Measurements from ENCODE around the gene APOA5. TPM values are rescaled to one million over a fixed set of nuclear protein-coding genes. Genes with fewer than 3 reads are reported as not detected.

APOA5 gene
- total RNA-seq, 1 experiment from 2014 or later: 0.11 TPM

DNA sequence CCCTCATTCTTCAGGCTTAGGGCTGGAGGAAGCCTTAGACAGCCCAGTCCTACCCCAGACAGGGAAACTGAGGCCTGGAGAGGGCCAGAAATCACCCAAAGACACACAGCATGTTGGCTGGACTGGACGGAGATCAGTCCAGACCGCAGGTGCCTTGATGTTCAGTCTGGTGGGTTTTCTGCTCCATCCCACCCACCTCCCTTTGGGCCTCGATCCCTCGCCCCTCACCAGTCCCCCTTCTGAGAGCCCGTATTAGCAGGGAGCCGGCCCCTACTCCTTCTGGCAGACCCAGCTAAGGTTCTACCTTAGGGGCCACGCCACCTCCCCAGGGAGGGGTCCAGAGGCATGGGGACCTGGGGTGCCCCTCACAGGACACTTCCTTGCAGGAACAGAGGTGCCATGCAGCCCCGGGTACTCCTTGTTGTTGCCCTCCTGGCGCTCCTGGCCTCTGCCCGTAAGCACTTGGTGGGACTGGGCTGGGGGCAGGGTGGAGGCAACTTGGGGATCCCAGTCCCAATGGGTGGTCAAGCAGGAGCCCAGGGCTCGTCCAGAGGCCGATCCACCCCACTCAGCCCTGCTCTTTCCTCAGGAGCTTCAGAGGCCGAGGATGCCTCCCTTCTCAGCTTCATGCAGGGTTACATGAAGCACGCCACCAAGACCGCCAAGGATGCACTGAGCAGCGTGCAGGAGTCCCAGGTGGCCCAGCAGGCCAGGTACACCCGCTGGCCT lies 38.7 kb upstream of the APOA5 start:
- peaks cover 6 to 12% of the 10 kb centered on the region in 2 experiments for H3K4me1 Mint-ChIP-seq
- TF ChIP-seq, protein P1, sequence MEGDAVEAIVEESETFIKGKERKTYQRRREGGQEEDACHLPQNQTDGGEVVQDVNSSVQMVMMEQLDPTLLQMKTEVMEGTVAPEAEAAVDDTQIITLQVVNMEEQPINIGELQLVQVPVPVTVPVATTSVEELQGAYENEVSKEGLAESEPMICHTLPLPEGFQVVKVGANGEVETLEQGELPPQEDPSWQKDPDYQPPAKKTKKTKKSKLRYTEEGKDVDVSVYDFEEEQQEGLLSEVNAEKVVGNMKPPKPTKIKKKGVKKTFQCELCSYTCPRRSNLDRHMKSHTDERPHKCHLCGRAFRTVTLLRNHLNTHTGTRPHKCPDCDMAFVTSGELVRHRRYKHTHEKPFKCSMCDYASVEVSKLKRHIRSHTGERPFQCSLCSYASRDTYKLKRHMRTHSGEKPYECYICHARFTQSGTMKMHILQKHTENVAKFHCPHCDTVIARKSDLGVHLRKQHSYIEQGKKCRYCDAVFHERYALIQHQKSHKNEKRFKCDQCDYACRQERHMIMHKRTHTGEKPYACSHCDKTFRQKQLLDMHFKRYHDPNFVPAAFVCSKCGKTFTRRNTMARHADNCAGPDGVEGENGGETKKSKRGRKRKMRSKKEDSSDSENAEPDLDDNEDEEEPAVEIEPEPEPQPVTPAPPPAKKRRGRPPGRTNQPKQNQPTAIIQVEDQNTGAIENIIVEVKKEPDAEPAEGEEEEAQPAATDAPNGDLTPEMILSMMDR (conservative IDR thresholded peaks at IDR 0.05): no peak
- no peak overlapping the region for H3K4me2 ChIP-seq (ENCODE audit: insufficient read depth, insufficient read length, low read length)
- no peak overlapping the region for H3K27ac ChIP-seq (ENCODE audit: insufficient read length, low read depth, low read length)
- H3K4me1 ChIP-seq (ENCODE audit: insufficient read depth, low read length): no peaks in the 10 kb centered on the region
- no peak overlapping the region for H2BK120ac ChIP-seq (ENCODE audit: low read depth, low read length, poor library complexity, severe bottlenecking)
- H3K9me3 ChIP-seq (ENCODE audit: control insufficient read depth, low read depth, low read length): no peaks in the 10 kb centered on the region
- H2AK5ac ChIP-seq (ENCODE audit: insufficient read length, low read length): no peak overlapping the region
- H2AFZ ChIP-seq (ENCODE audit: low read length): no peak overlapping the region
- H3K56ac ChIP-seq (ENCODE audit: insufficient read length, low read depth, low read length): no peak overlapping the region
- peaks cover 30% of the 10 kb centered on the region for H3K27me3 Mint-ChIP-seq (ENCODE audit: low read depth)
- no peaks in the 10 kb centered on the region for H3K79me2 ChIP-seq (ENCODE audit: insufficient read depth, low read length)
- no peak overlapping the region for H3T11ph ChIP-seq (ENCODE audit: low read length)
- no CpG with 5 or more reads among the region's 17 CpGs for WGBS (ENCODE audit: extremely low coverage, insufficient read length, low lambda C conversion rate)
- H3K23ac ChIP-seq (ENCODE audit: insufficient read length, low read depth, low read length): no peak overlapping the region
- H3K4ac ChIP-seq (ENCODE audit: low read depth, low read length): no peak overlapping the region
- H3K27ac Mint-ChIP-seq: no peak overlapping the region
- no peak overlapping the region for H2BK15ac ChIP-seq (ENCODE audit: low read depth, low read length)
- H2BK5ac ChIP-seq (ENCODE audit: insufficient read length, low read length): no peak overlapping the region
- no peak overlapping the region for H4K5ac ChIP-seq (ENCODE audit: insufficient read length, low read depth, low read length)
- no peak overlapping the region for H2BK20ac ChIP-seq (ENCODE audit: low read depth, low read length, poor library complexity, severe bottlenecking)
- H2BK12ac ChIP-seq (ENCODE audit: insufficient read length, low read depth, low read length): no peak overlapping the region
- peaks cover 2% of the 10 kb centered on the region for H3K23me2 ChIP-seq (ENCODE audit: insufficient read length, low read depth, low read length, poor library complexity, severe bottlenecking)
- H3K14ac ChIP-seq (ENCODE audit: insufficient read depth, low read length): no peak overlapping the region
- H3K27me3 ChIP-seq (ENCODE audit: insufficient read depth, low read length): no peaks in the 10 kb centered on the region
- H4K20me1 ChIP-seq (ENCODE audit: control insufficient read depth, insufficient read depth, insufficient read length): no peaks in the 10 kb centered on the region
- H4K8ac ChIP-seq (replicated peaks; ENCODE audit: insufficient read length, low read depth, low read length): no peak overlapping the region
- no peak overlapping the region for H4K91ac ChIP-seq (ENCODE audit: insufficient read length, low read depth, low read length)
- H3K4me3 Mint-ChIP-seq: no peak overlapping the region
- no peaks in the 10 kb centered on the region for H3K36me3 Mint-ChIP-seq (ENCODE audit: insufficient read depth in 1 of 3, low read depth in 3 of 3)
- DNase-seq: no peak
- H3K9ac ChIP-seq (ENCODE audit: extremely low read depth, insufficient read length, low read length): no peak overlapping the region
- no peaks in the 10 kb centered on the region for H3K79me1 ChIP-seq (ENCODE audit: insufficient read depth, low read depth, low read length, poor library complexity, severe bottlenecking)
- peaks cover 3 to 5% of the 10 kb centered on the region in 2 experiments; a peak in 3 of 5 replicates for H3K9me3 Mint-ChIP-seq
- H3K18ac ChIP-seq (ENCODE audit: insufficient read length, low read depth, low read length): no peak overlapping the region

Measured in H9 (cell line).